ENCODE data around the gene FKBP2. TPM values are rescaled to one million over a fixed set of nuclear protein-coding genes. Genes with fewer than 3 reads are reported as not detected.

Gene FKBP2
- total and polyA plus RNA-seq, 3 experiments from 2014 or later = 27.9 to 124 (median 28.4) TPM

DNA sequence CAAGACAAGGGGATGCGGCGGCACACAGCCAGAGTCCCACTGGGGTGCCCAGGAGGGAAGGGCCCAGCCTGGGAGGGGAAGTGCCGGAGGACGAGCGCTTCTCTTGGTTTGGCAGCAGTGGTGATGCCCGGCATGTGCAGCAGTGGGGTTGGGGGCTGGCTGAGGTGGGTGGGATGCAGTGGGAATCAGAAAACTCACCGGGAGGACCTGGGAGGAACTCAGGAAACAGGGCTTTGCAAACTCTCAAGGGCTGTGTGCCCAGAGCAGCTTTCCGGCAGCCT is 31.4 kb upstream of the FKBP2 start:
- no peaks in the 10 kb centered on the region for H3K27me3 Mint-ChIP-seq
- POLR2A ChIA-PET = interaction anchor here (2.3 kb wide), 1 partner anchor 17 kb away, joined by 7 read pairs; the partner anchor contains the start of genes NUDT22 and TRPT1
- peaks cover 4 to 56% (median 6%) of the 10 kb centered on the region in 3 donors for H3K36me3 Mint-ChIP-seq
- H3K4me3 ChIP-seq (ENCODE audit: low read length) = no peak overlapping the region
- H3K4me1 Mint-ChIP-seq = peaks cover 24 to 59% (median 30%) of the 10 kb centered on the region in 3 donors
- peak overlapping the region in 4 of 7 donors; percentile 8 to 68 (median 43) for H3K4me3 Mint-ChIP-seq
- H3K4me1 ChIP-seq (ENCODE audit: insufficient read depth, low read length) = peaks cover 32% of the 10 kb centered on the region
- H3K27ac ChIP-seq (ENCODE audit: low read depth, low read length) = no peak overlapping the region
- no peaks in the 10 kb centered on the region for H3K27me3 ChIP-seq (ENCODE audit: insufficient read depth, low read length, poor library complexity, severe bottlenecking)
- H3K9me3 ChIP-seq (ENCODE audit: low read length) = no peaks in the 10 kb centered on the region
- no peak for DNase-seq
- no peaks in the 10 kb centered on the region for H3K9me3 Mint-ChIP-seq
- H3K36me3 ChIP-seq (ENCODE audit: insufficient read depth, low read length) = peaks cover 17% of the 10 kb centered on the region
- CTCF ChIA-PET = interaction anchor here (6.4 to 10.4 kb wide), 4 partner anchors 13 to 93 kb away, joined by 62 to 281 read pairs (median 104); partner anchors contain the start of genes CATSPERZ, ESRRA, NUDT22 and PLCB3
- H3K27ac Mint-ChIP-seq = peak overlapping the region in 5 of 8 donors; percentile 36 to 97 (median 77)

DNA sequence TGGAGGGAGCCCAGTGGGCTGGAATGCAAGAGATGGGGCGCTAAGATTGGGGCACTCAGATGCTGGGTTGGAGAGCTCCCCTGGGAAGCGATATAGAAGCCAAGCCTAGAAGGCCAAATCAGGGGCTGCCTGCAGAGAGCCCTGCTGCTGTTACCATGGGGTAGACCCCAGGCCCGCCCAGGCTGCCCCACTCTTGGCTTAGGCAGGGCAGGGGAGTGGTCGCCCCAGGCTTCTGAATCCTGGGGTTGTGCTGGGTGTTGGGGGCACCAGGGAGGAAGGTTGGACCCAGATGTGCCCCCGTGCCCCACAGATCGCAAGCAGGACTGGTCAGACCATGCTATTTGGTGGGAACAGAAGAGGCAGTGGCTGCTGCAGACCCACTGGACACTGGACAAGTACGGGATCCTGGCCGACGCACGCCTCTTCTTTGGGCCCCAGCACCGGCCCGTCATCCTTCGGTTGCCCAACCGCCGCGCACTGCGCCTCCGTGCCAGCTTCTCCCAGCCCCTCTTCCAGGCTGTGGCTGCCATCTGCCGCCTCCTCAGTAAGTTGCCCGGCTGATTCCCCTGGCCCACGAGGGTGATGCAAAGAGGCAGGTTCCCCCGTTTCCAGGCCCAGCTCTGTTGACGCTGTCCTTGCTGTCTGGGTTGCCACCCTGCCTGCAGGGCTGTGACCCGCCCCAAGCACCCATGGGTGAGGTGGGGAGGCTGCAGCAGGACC is 30.4 kb upstream of the FKBP2 start:
- H3K4me3 Mint-ChIP-seq = peak overlapping the region in 2 of 7 donors; percentile 13 to 68
- H3K4me1 ChIP-seq (ENCODE audit: insufficient read depth, low read length) = peaks cover 23% of the 10 kb centered on the region
- no peaks in the 10 kb centered on the region for H3K9me3 ChIP-seq (ENCODE audit: low read length)
- no peaks in the 10 kb centered on the region for H3K9me3 Mint-ChIP-seq
- CTCF ChIA-PET = interaction anchor here (0.7 to 10.4 kb wide), 6 partner anchors 12 to 107 kb away, joined by 3 to 281 read pairs (median 9); partner anchors contain the start of genes CATSPERZ, ESRRA, NUDT22 and PRDX5
- no peak overlapping the region for H3K27ac ChIP-seq (ENCODE audit: low read depth, low read length)
- DNase-seq = no peak
- peak overlapping the region in 2 of 8 donors; percentile 24 to 50 for H3K27ac Mint-ChIP-seq
- H3K27me3 ChIP-seq (ENCODE audit: insufficient read depth, low read length, poor library complexity, severe bottlenecking) = no peaks in the 10 kb centered on the region
- peaks cover 17% of the 10 kb centered on the region for H3K36me3 ChIP-seq (ENCODE audit: insufficient read depth, low read length)
- no peak overlapping the region for H3K4me3 ChIP-seq (ENCODE audit: low read length)
- peaks cover 25 to 54% (median 29%) of the 10 kb centered on the region in 3 donors for H3K4me1 Mint-ChIP-seq
- H3K27me3 Mint-ChIP-seq = peaks cover 0 to 1% of the 10 kb centered on the region in 2 donors
- H3K36me3 Mint-ChIP-seq = peaks cover 8 to 62% (median 8%) of the 10 kb centered on the region in 3 donors
- POLR2A ChIA-PET = interaction anchor here (0.6 to 2.3 kb wide), 2 partner anchors 16 to 72 kb away, joined by 6 to 7 read pairs; partner anchors contain the start of genes NUDT22 and TRPT1

DNA sequence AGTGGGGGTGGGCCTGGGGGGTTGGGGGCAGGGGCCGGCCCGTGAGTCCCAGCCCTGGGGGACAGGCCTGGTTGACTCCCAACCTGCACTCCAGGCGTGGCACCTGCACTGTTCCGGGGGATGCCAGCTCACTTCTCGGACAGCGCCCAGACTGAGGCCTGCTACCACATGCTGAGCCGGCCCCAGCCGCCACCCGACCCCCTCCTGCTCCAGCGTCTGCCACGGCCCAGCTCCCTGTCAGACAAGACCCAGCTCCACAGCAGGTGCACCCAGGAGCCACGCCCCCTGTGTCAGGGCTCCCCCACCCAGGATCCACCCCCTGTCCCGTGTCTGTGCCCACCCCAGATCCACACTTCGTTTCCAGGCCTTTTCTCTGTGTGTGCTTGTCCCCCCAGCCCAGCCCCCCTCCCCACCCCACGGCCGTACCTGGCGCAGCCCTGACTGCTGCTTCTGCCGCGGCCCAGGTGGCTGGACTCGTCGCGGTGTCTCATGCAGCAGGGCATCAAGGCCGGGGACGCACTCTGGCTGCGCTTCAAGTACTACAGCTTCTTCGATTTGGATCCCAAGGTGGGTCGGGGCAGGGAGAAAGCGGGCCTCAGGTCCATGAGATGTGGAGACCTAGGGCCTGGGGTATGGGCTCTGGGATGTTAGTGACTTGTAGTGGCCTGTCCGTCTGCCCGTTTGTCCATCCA is 29.6 kb upstream of the FKBP2 start:
- Histone ChIP-seq H3K4me1 (ENCODE audit: insufficient read depth, low read length) (peaks cover 14% of the 10 kb centered on the region), H3K27me3 (ENCODE audit: insufficient read depth, low read length, poor library complexity, severe bottlenecking) (no peaks in the 10 kb centered on the region), H3K36me3 (ENCODE audit: insufficient read depth, low read length) (peaks cover 17% of the 10 kb centered on the region), H3K4me3 (ENCODE audit: low read length) (no peak overlapping the region), H3K27ac (ENCODE audit: low read depth, low read length) (no peak overlapping the region), H3K9me3 (ENCODE audit: low read length) (no peaks in the 10 kb centered on the region)
- ChIA-PET CTCF (interaction anchor here (1.3 to 2.8 kb wide), 3 partner anchors 15 to 93 kb away, joined by 5 to 10 read pairs (median 8); partner anchors contain the start of gene ESRRA), POLR2A (interaction anchor here (2.3 kb wide), 1 partner anchor 15 kb away, joined by 7 read pairs; the partner anchor contains the start of genes NUDT22 and TRPT1)
- Mint-ChIP-seq H3K9me3 (no peaks in the 10 kb centered on the region), H3K4me1 (peaks cover 18 to 45% (median 22%) of the 10 kb centered on the region in 3 donors), H3K27ac (peak overlapping the region in 1 of 8 donors; percentile 71), H3K36me3 (peaks cover 8 to 64% (median 8%) of the 10 kb centered on the region in 3 donors), H3K27me3 (peaks cover 0 to 1% of the 10 kb centered on the region in 2 donors), H3K4me3 (peak overlapping the region in 2 of 7 donors; percentile 15 to 70)
- DNase-seq = no peak

DNA sequence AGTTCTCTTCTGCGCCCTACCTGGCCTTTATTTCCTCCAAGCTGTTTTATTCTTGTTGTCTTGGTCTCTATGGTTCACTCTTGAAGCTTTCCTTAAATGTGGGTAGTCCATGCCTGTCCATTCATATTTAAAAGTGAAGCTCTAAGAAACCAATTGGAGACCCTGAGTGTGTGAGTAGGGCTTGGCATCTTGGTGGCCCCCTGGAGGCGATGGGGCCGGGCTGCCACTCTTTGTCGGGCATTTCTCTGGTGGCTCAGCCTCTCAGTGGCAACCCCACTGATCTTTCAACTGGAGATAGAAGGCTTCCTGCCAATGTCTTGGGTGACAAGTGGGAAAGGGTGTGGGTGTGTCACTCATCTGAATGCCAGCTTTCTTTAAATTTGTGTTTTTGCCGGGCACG is 24.0 kb upstream of the FKBP2 start:
- no peaks in the 10 kb centered on the region for H3K9me3 Mint-ChIP-seq
- H3K4me3 ChIP-seq (ENCODE audit: low read length) = no peak overlapping the region
- H3K4me1 ChIP-seq (ENCODE audit: insufficient read depth, low read length) = no peaks in the 10 kb centered on the region
- H3K9me3 ChIP-seq (ENCODE audit: low read length) = no peaks in the 10 kb centered on the region
- peaks cover 0 to 1% of the 10 kb centered on the region in 2 donors for H3K27me3 Mint-ChIP-seq
- H3K27ac ChIP-seq (ENCODE audit: low read depth, low read length) = no peak overlapping the region
- H3K36me3 ChIP-seq (ENCODE audit: insufficient read depth, low read length) = peaks cover 34% of the 10 kb centered on the region
- H3K36me3 Mint-ChIP-seq = peaks cover 8 to 70% (median 10%) of the 10 kb centered on the region in 3 donors
- no peaks in the 10 kb centered on the region for H3K27me3 ChIP-seq (ENCODE audit: insufficient read depth, low read length, poor library complexity, severe bottlenecking)
- peak in 1 of 5 donors; percentile 29 for DNase-seq
- H3K4me3 Mint-ChIP-seq = no peak overlapping the region
- peaks cover 10 to 18% (median 11%) of the 10 kb centered on the region in 3 donors for H3K4me1 Mint-ChIP-seq
- POLR2A ChIA-PET = interaction anchor here (0.5 to 1.0 kb wide), 2 partner anchors 10 to 33 kb away, joined by 5 to 6 read pairs; partner anchors contain the start of gene FERMT3
- H3K27ac Mint-ChIP-seq = peak overlapping the region in 3 of 8 donors; percentile 24 to 50 (median 50)
- CTCF ChIA-PET = interaction anchor here (1.1 to 12.0 kb wide), 3 partner anchors 11 to 88 kb away, joined by 6 to 143 read pairs (median 7); partner anchors contain the start of gene FERMT3

DNA sequence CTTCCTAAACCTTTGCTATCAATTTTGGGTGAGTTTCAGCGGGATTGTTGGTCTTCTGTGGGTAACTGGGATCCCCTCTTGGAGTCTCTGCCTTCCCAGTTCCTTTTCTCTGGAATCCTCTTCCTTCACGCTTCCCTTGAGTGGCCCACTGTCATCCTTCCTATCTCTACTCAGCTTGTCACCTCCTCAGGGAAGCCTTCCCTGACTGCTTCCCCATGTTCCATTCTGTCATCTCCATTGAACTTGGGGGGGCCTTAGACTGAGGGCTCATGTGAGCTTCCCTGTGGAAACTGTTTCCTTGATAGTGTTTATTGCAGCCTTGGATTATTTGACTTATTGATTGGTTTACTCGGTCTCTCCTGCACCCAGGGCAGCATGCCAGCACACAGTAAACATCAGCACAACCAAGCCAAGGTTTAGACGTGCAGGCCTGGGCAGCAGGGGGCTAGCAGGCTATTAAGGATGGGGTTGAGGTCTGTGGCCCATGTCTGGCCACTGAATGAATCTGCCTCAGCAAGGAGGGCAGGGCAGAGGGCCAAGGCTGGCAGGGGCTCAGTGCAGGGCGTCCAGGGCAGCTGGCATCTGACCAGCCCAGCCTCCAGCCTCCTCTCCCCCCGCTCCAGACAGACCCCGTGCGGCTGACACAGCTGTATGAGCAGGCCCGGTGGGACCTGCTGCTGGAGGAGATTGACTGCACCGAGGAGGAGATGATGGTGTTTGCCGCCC is 22.1 kb upstream of the FKBP2 start:
- peaks cover 6 to 66% (median 7%) of the 10 kb centered on the region in 3 donors for H3K36me3 Mint-ChIP-seq
- peaks cover 5 to 8% (median 5%) of the 10 kb centered on the region in 3 donors for H3K4me1 Mint-ChIP-seq
- Histone ChIP-seq H3K4me3 (ENCODE audit: low read length) (no peak overlapping the region), H3K9me3 (ENCODE audit: low read length) (no peaks in the 10 kb centered on the region), H3K27me3 (ENCODE audit: insufficient read depth, low read length, poor library complexity, severe bottlenecking) (no peaks in the 10 kb centered on the region), H3K36me3 (ENCODE audit: insufficient read depth, low read length) (peaks cover 28% of the 10 kb centered on the region), H3K27ac (ENCODE audit: low read depth, low read length) (no peak overlapping the region), H3K4me1 (ENCODE audit: insufficient read depth, low read length) (no peaks in the 10 kb centered on the region)
- no peaks in the 10 kb centered on the region for H3K9me3 Mint-ChIP-seq
- ChIA-PET POLR2A (interaction anchor here (0.6 kb wide), 2 partner anchors 15 to 1784 kb away, joined by 3 read pairs; no protein-coding TSS in a partner anchor), CTCF (interaction anchor here (1.8 to 12.0 kb wide), 3 partner anchors 8 to 82 kb away, joined by 4 to 143 read pairs (median 4); partner anchors contain the start of gene FERMT3)
- no peak for DNase-seq
- peak overlapping the region in 5 of 8 donors; percentile 22 to 88 (median 57) for H3K27ac Mint-ChIP-seq
- no peak overlapping the region for H3K4me3 Mint-ChIP-seq
- peaks cover 0 to 1% of the 10 kb centered on the region in 2 donors for H3K27me3 Mint-ChIP-seq

DNA sequence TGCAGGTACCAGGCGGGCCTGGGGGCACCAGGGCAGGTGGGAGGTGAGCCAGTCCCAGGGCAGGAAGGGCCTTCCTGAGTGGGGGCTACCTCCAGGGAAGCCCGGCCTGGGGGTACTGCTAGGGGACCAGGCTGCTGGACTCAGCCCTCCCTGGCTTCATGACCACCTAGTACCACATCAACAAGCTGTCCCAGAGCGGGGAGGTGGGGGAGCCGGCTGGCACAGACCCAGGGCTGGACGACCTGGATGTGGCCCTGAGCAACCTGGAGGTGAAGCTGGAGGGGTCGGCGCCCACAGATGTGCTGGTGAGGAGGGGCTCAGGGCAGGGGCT is 21.6 kb upstream of the FKBP2 start:
- no peaks in the 10 kb centered on the region for H3K9me3 Mint-ChIP-seq
- H3K27me3 Mint-ChIP-seq = peaks cover 0 to 1% of the 10 kb centered on the region in 2 donors
- H3K4me3 ChIP-seq (ENCODE audit: low read length) = no peak overlapping the region
- peaks cover 3 to 62% (median 6%) of the 10 kb centered on the region in 3 donors for H3K36me3 Mint-ChIP-seq
- peaks cover 32% of the 10 kb centered on the region for H3K36me3 ChIP-seq (ENCODE audit: insufficient read depth, low read length)
- ChIA-PET CTCF (interaction anchor here (2.1 to 12.0 kb wide), 2 partner anchors 13 to 82 kb away, joined by 4 to 143 read pairs; partner anchors contain the start of gene FERMT3), POLR2A (no interaction called here)
- H3K4me1 Mint-ChIP-seq = peaks cover 5 to 11% (median 5%) of the 10 kb centered on the region in 3 donors
- no peak for DNase-seq
- no peaks in the 10 kb centered on the region for H3K27me3 ChIP-seq (ENCODE audit: insufficient read depth, low read length, poor library complexity, severe bottlenecking)
- H3K4me1 ChIP-seq (ENCODE audit: insufficient read depth, low read length) = no peaks in the 10 kb centered on the region
- no peak overlapping the region for H3K27ac ChIP-seq (ENCODE audit: low read depth, low read length)
- no peak overlapping the region for H3K4me3 Mint-ChIP-seq
- H3K27ac Mint-ChIP-seq = peak overlapping the region in 1 of 8 donors; percentile 88
- H3K9me3 ChIP-seq (ENCODE audit: low read length) = no peaks in the 10 kb centered on the region

DNA sequence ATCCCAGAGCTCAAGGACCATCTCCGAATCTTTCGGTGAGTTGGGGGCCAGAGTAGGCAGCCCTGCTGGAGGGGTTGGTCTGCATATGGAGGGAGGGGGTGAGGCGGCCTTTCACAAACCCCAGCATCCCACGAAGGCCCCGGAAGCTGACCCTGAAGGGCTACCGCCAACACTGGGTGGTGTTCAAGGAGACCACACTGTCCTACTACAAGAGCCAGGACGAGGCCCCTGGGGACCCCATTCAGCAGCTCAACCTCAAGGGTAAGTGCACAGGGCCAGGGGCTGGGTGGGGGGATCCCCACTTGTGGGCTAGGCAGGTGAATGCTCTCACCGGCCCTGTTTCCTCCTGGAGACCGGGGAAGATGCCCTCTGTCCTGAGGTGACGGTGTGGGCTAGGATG is 21.1 kb upstream of the FKBP2 start:
- no peak for DNase-seq
- Mint-ChIP-seq H3K4me3 (no peak overlapping the region), H3K4me1 (peaks cover 5 to 13% (median 5%) of the 10 kb centered on the region in 3 donors), H3K27ac (peak overlapping the region in 1 of 8 donors; percentile 22), H3K36me3 (peaks cover 3 to 59% (median 6%) of the 10 kb centered on the region in 3 donors), H3K9me3 (no peaks in the 10 kb centered on the region), H3K27me3 (peaks cover 0 to 1% of the 10 kb centered on the region in 2 donors)
- Histone ChIP-seq H3K4me1 (ENCODE audit: insufficient read depth, low read length) (no peaks in the 10 kb centered on the region), H3K4me3 (ENCODE audit: low read length) (no peak overlapping the region), H3K27me3 (ENCODE audit: insufficient read depth, low read length, poor library complexity, severe bottlenecking) (no peaks in the 10 kb centered on the region), H3K9me3 (ENCODE audit: low read length) (no peaks in the 10 kb centered on the region), H3K27ac (ENCODE audit: low read depth, low read length) (no peak overlapping the region), H3K36me3 (ENCODE audit: insufficient read depth, low read length) (peaks cover 34% of the 10 kb centered on the region)
- POLR2A ChIA-PET = no interaction called here
- CTCF ChIA-PET = interaction anchor here (0.5 to 12.0 kb wide), 2 partner anchors 14 to 1602 kb away, joined by 5 to 143 read pairs; partner anchors contain the start of gene FERMT3
